ENCODE measurements around the gene TGFBR3L. TPM values are rescaled to one million over a fixed set of nuclear protein-coding genes. Genes with fewer than 3 reads are reported as not detected.

Gene TGFBR3L
- total RNA-seq, 1 donor from 2014 or later, result not detected

DNA sequence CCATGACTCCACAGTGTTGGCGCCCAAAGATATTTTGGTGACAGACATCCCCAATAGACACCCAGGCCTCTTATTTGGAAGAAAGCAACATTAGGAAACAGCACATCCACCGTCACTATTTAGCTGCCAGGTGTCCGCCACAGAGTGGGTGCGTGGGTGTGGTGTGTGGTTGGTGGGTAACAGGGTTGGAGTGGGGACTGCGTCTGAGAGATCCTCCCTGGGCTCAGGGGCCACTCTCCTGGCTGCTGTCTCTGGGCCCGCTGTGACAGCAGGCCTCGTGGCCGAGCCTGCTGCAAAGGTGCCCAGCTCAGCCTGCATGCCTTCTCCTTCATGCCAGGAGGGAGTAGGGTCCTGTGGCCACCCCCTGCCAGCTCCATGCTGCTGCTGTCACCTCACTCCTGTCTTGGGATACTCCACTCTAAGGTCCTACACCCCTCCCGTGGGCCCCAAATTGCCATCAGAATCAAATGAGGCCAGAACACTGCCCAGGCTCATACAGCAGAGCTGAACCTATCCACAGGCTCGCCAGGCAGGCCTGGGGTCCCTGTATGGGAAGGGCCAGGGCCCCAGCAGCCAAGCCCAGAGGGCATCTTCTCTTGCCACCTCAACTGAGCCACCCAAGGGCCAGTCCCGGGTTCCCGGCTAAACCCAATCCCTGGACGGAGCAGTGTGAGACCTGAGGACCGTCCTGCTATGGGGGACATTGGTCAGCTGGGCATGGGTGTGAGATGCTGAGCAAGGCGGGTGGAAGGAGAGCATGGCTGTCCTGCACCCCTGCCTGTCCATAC lies 53.6 kb downstream of the TGFBR3L start:
- no peak for DNase-seq
- Mint-ChIP-seq H3K36me3 (ENCODE audit: low read depth) (peaks cover 70% of the 10 kb centered on the region), H3K27me3 (no peaks in the 10 kb centered on the region), H3K4me3 (no peak overlapping the region), H3K27ac (no peak overlapping the region), H3K4me1 (peaks cover 1% of the 10 kb centered on the region), H3K9me3 (no peaks in the 10 kb centered on the region)
- intact Hi-C loops (cut with micrococcal nuclease), result no loop called here
- no peak for ATAC-seq (ENCODE audit: low read depth)
- ChIA-PET POLR2A (interaction anchor here (1.7 kb wide), 1 partner anchor 24 kb away, joined by 4 read pairs; the partner anchor contains the start of gene TIMM44), CTCF (no interaction called here)
- TF ChIP-seq, protein P1, sequence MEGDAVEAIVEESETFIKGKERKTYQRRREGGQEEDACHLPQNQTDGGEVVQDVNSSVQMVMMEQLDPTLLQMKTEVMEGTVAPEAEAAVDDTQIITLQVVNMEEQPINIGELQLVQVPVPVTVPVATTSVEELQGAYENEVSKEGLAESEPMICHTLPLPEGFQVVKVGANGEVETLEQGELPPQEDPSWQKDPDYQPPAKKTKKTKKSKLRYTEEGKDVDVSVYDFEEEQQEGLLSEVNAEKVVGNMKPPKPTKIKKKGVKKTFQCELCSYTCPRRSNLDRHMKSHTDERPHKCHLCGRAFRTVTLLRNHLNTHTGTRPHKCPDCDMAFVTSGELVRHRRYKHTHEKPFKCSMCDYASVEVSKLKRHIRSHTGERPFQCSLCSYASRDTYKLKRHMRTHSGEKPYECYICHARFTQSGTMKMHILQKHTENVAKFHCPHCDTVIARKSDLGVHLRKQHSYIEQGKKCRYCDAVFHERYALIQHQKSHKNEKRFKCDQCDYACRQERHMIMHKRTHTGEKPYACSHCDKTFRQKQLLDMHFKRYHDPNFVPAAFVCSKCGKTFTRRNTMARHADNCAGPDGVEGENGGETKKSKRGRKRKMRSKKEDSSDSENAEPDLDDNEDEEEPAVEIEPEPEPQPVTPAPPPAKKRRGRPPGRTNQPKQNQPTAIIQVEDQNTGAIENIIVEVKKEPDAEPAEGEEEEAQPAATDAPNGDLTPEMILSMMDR (IDR thresholded peaks at IDR 0.05), result no peak

Other genes with a start within 250 kb of the TGFBR3L start
- gene RETN, start 245.8 kb upstream of the TGFBR3L start, total RNA-seq, result not detected in 2 replicates
- gene MCEMP1, start 237.7 kb upstream of the TGFBR3L start, total RNA-seq, result not detected in 2 replicates
- 110 and 123 TPM in 2 replicates for gene TRAPPC5, start 234.0 kb upstream of the TGFBR3L start, total RNA-seq
- gene FCER2, start 212.7 kb upstream of the TGFBR3L start, total RNA-seq, result 191 and 193 TPM in 2 replicates
- gene CLEC4G, start 182.7 kb upstream of the TGFBR3L start, total RNA-seq, result 0.55 and 0.78 TPM in 2 replicates
- gene CD209, start 167.3 kb upstream of the TGFBR3L start, total RNA-seq, result 0.11 and 0.24 TPM in 2 replicates
- 1.3 and 2.0 TPM in 2 replicates for gene CLEC4M, start 151.6 kb upstream of the TGFBR3L start, total RNA-seq
- gene EVI5L, start 84.6 kb upstream of the TGFBR3L start, total RNA-seq, result 9.2 and 12.8 TPM in 2 replicates
- not detected in 2 replicates for gene PRR36, start 40.4 kb upstream of the TGFBR3L start, total RNA-seq
- not detected in 2 replicates for gene LRRC8E, start 26.3 kb upstream of the TGFBR3L start, total RNA-seq
- gene MAP2K7, start 11.0 kb upstream of the TGFBR3L start, total RNA-seq, result 46.3 and 52.8 TPM in 2 replicates
- gene SNAPC2, start 5.5 kb downstream of the TGFBR3L start, total RNA-seq, result 14.4 and 15.3 TPM in 2 replicates
- gene CTXN1, start 11.3 kb downstream of the TGFBR3L start, total RNA-seq, result not detected in 2 replicates
- 78.4 and 92.5 TPM in 2 replicates for gene TIMM44, start 28.8 kb downstream of the TGFBR3L start, total RNA-seq
- 83.5 and 87.1 TPM in 2 replicates for gene ELAVL1, start 90.8 kb downstream of the TGFBR3L start, total RNA-seq
- not detected in 2 replicates for gene CCL25, start 137.9 kb downstream of the TGFBR3L start, total RNA-seq
- not detected in 2 replicates for gene FBN3, start 234.8 kb downstream of the TGFBR3L start, total RNA-seq